ENCODE results near the gene EZH2.

- TF ChIP-seq ESRRG (CRISPR knock-in tag; IDR thresholded peaks at IDR 0.05) (no peak), TSHZ2 (CRISPR knock-in tag; IDR thresholded peaks at IDR 0.05) (no peak), RARB (CRISPR knock-in tag; IDR thresholded peaks at IDR 0.05) (no peak), TOX (CRISPR knock-in tag; IDR thresholded peaks at IDR 0.05; ENCODE audit: borderline replicate concordance) (no peak), ZNF8 (CRISPR knock-in tag; IDR thresholded peaks at IDR 0.05) (no peak), PPARA (CRISPR knock-in tag; IDR thresholded peaks at IDR 0.05; ENCODE audit: borderline replicate concordance) (no peak), CSDC2 (CRISPR knock-in tag; IDR thresholded peaks at IDR 0.05) (no peak), ARNTL (CRISPR knock-in tag; IDR thresholded peaks at IDR 0.05; ENCODE audit: borderline replicate concordance, low read depth) (no peak), SNAI2 (CRISPR knock-in tag; IDR thresholded peaks at IDR 0.05) (no peak), ZNF565 (CRISPR knock-in tag; conservative IDR thresholded peaks at IDR 0.05; ENCODE audit: low read depth) (no peak), BACH2 (CRISPR knock-in tag; IDR thresholded peaks at IDR 0.05; ENCODE audit: borderline replicate concordance) (no peak)
- TF ChIP-seq, protein P1, sequence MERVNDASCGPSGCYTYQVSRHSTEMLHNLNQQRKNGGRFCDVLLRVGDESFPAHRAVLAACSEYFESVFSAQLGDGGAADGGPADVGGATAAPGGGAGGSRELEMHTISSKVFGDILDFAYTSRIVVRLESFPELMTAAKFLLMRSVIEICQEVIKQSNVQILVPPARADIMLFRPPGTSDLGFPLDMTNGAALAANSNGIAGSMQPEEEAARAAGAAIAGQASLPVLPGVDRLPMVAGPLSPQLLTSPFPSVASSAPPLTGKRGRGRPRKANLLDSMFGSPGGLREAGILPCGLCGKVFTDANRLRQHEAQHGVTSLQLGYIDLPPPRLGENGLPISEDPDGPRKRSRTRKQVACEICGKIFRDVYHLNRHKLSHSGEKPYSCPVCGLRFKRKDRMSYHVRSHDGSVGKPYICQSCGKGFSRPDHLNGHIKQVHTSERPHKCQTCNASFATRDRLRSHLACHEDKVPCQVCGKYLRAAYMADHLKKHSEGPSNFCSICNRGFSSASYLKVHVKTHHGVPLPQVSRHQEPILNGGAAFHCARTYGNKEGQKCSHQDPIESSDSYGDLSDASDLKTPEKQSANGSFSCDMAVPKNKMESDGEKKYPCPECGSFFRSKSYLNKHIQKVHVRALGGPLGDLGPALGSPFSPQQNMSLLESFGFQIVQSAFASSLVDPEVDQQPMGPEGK (CRISPR knock-in tag; IDR thresholded peaks at IDR 0.05; ENCODE audit: borderline replicate concordance) = no peak
- TF ChIP-seq, protein P2, sequence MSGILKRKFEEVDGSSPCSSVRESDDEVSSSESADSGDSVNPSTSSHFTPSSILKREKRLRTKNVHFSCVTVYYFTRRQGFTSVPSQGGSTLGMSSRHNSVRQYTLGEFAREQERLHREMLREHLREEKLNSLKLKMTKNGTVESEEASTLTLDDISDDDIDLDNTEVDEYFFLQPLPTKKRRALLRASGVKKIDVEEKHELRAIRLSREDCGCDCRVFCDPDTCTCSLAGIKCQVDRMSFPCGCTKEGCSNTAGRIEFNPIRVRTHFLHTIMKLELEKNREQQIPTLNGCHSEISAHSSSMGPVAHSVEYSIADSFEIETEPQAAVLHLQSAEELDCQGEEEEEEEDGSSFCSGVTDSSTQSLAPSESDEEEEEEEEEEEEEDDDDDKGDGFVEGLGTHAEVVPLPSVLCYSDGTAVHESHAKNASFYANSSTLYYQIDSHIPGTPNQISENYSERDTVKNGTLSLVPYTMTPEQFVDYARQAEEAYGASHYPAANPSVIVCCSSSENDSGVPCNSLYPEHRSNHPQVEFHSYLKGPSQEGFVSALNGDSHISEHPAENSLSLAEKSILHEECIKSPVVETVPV (CRISPR knock-in tag; IDR thresholded peaks at IDR 0.05) = no peak
Measured at GRCh38 chr7:148882841-148883265, 1.2 kb downstream of the EZH2 start.

Measured in SK-N-SH treated with all-trans-retinoic acid at 6 μM for 48 hours (cell line).